Measurements from ENCODE around the gene TLR1. TPM values are rescaled to one million over a fixed set of nuclear protein-coding genes. Genes with fewer than 3 reads are reported as not detected.

The TLR1 gene
- total RNA-seq, 4 donors from 2014 or later: 4.3 to 14.9 (median 9.1) TPM

- WGBS: 93% methylated on average over 13 of the region's 13 CpGs
- Histone ChIP-seq H3K9me3 (no peaks in the 10 kb centered on the region), H3K36me3 (no peaks in the 10 kb centered on the region), H3K4me3 (no peak overlapping the region), H3K27me3 (no peaks in the 10 kb centered on the region), H3K4me1 (peaks cover 7 to 25% (median 23%) of the 10 kb centered on the region in 4 donors), H3K27ac (replicated peaks in 1 of 4) (peak overlapping the region in 3 of 4 donors; percentile 77 to 83 (median 77))
- TF ChIP-seq POLR2A (IDR thresholded peaks at IDR 0.05; ENCODE audit: low read depth) (no peak), CTCF (IDR thresholded peaks at IDR 0.05) (no peak), POLR2AphosphoS5 (IDR thresholded peaks at IDR 0.05) (no peak), EP300 (IDR thresholded peaks at IDR 0.05) (no peak)
- intact Hi-C loops (cut with DNase I): no loop called here
- DNase-seq (ENCODE audit: extremely low spot score): no peak
Measured at GRCh38 chr4:38751341-38752010, 53.1 kb downstream of the TLR1 start.

- Histone ChIP-seq H3K9me3 (no peaks in the 10 kb centered on the region), H3K4me1 (peaks cover 7 to 25% (median 23%) of the 10 kb centered on the region in 4 donors), H3K4me3 (no peak overlapping the region), H3K27ac (replicated peaks in 1 of 4) (no peak overlapping the region), H3K27me3 (no peaks in the 10 kb centered on the region), H3K36me3 (no peaks in the 10 kb centered on the region)
- WGBS: 77% methylated on average over 4 of the region's 4 CpGs
- no peak for DNase-seq (ENCODE audit: extremely low spot score)
- intact Hi-C loops (cut with DNase I): no loop called here
- TF ChIP-seq POLR2A (IDR thresholded peaks at IDR 0.05; ENCODE audit: low read depth) (no peak), CTCF (IDR thresholded peaks at IDR 0.05) (no peak), EP300 (IDR thresholded peaks at IDR 0.05) (no peak), POLR2AphosphoS5 (IDR thresholded peaks at IDR 0.05) (no peak)
Measured at GRCh38 chr4:38749336-38749735, 55.3 kb downstream of the TLR1 start.

GRCh38 chr4:38747629-38748028, 57.0 kb downstream of the TLR1 start:
- H3K9me3 ChIP-seq: no peaks in the 10 kb centered on the region
- no peak overlapping the region for H3K4me3 ChIP-seq
- TF ChIP-seq POLR2A (IDR thresholded peaks at IDR 0.05; ENCODE audit: low read depth) (no peak), EP300 (IDR thresholded peaks at IDR 0.05) (no peak)
- peaks cover 7 to 16% (median 12%) of the 10 kb centered on the region in 4 donors for H3K4me1 ChIP-seq
- no peak overlapping the region for H3K27ac ChIP-seq (replicated peaks in 1 of 4)
- H3K36me3 ChIP-seq: no peaks in the 10 kb centered on the region
- no peak for DNase-seq (ENCODE audit: extremely low spot score)
- intact Hi-C loops (cut with DNase I): no loop called here
- H3K27me3 ChIP-seq: no peaks in the 10 kb centered on the region

Small RNA genes within 50 kb of the gene (small RNA-seq; reads per million reads assigned to genes)
- gene RNA5SP158: 0 reads per million in 3 donors

Other genes starting within 250 kb of the TLR1 start
- gene KLF3, start 140.6 kb downstream of the TLR1 start, total RNA-seq: 10 to 100 TPM; 30.8 to 50.4 (median 40.4) TPM
- gene TLR10, start 21.8 kb downstream of the TLR1 start, total RNA-seq: under 1 TPM in 1 of 4 donors, not detected in 3; 0.17 TPM
- 1 to 10 TPM; 1.1 to 1.8 (median 1.7) TPM for gene TLR6, start 52.0 kb upstream of the TLR1 start, total RNA-seq
- gene FAM114A1, start 63.0 kb upstream of the TLR1 start, total RNA-seq: 100 to 1,000 TPM in 3 of 4 donors, 10 to 100 TPM in 1; 88.6 to 145 (median 110) TPM
- under 1 TPM in 1 of 4 donors, not detected in 3; 0.50 TPM for gene TMEM156, start 227.6 kb upstream of the TLR1 start, total RNA-seq